Measurements from ENCODE around the gene ASTN2. TPM values are rescaled to one million over a fixed set of nuclear protein-coding genes. Genes with fewer than 3 reads are reported as not detected.

ASTN2 gene
- polyA plus RNA-seq, 4 donors = 3.0 to 15.2 (median 3.7) TPM

GRCh38 chr9:117188394-117188793 lies 226.5 kb downstream of the ASTN2 start:
- FAIRE-seq = no peak
- Histone ChIP-seq H3K27ac (ENCODE audit: low read depth in 1 of 3, low read length in 2 of 3) (no peak overlapping the region), H3K4me1 (ENCODE audit: control insufficient read depth in 3 of 3, insufficient read depth in 2 of 3, low read depth in 1 of 3, low read length in 2 of 3) (no peaks in the 10 kb centered on the region), H3K36me3 (ENCODE audit: control insufficient read depth in 3 of 3, insufficient read depth in 2 of 3, low read depth in 1 of 3, low read length in 3 of 3) (no peaks in the 10 kb centered on the region), H3K9me3 (ENCODE audit: control insufficient read depth in 2 of 2, insufficient read depth in 1 of 2, low read depth in 1 of 2, low read length in 1 of 2) (no peaks in the 10 kb centered on the region), H3K27me3 (ENCODE audit: control insufficient read depth in 3 of 3, insufficient read depth in 3 of 3, low read length in 3 of 3) (no peaks in the 10 kb centered on the region), H3K4me3 (ENCODE audit: low read depth in 1 of 3, low read length in 3 of 3) (no peak overlapping the region)
- WGBS, 3 donors = 66 to 74% (median 70%) methylated on average over 3 of the region's 3 CpGs
- DNase-seq = no peak

GRCh38 chr9:117187498-117187897 lies 227.4 kb downstream of the ASTN2 start:
- no peaks in the 10 kb centered on the region for H3K27me3 ChIP-seq (ENCODE audit: control insufficient read depth in 3 of 3, insufficient read depth in 3 of 3, low read length in 3 of 3)
- no peaks in the 10 kb centered on the region for H3K36me3 ChIP-seq (ENCODE audit: control insufficient read depth in 3 of 3, insufficient read depth in 2 of 3, low read depth in 1 of 3, low read length in 3 of 3)
- H3K9me3 ChIP-seq (ENCODE audit: control insufficient read depth in 2 of 2, insufficient read depth in 1 of 2, low read depth in 1 of 2, low read length in 1 of 2) = no peaks in the 10 kb centered on the region
- no peaks in the 10 kb centered on the region for H3K4me1 ChIP-seq (ENCODE audit: control insufficient read depth in 3 of 3, insufficient read depth in 2 of 3, low read depth in 1 of 3, low read length in 2 of 3)
- no peak overlapping the region for H3K27ac ChIP-seq (ENCODE audit: low read depth in 1 of 3, low read length in 2 of 3)
- FAIRE-seq = no peak
- no peak overlapping the region for H3K4me3 ChIP-seq (ENCODE audit: low read depth in 1 of 3, low read length in 3 of 3)
- no peak for DNase-seq
- WGBS, 3 donors = 36 to 79% (median 42%) methylated on average over 2 of the region's 2 CpGs

GRCh38 chr9:117184173-117184572 lies 230.7 kb downstream of the ASTN2 start:
- FAIRE-seq (no peak), DNase-seq (no peak)
- 69 to 80% (median 76%) methylated on average over 7 of the region's 7 CpGs for WGBS, 3 donors

GRCh38 chr9:117182046-117182445 lies 232.8 kb downstream of the ASTN2 start:
- 60 to 72% (median 67%) methylated on average over 2 of the region's 2 CpGs for WGBS, 3 donors
- Histone ChIP-seq H3K27me3 (ENCODE audit: control insufficient read depth in 3 of 3, insufficient read depth in 3 of 3, low read length in 3 of 3) (no peaks in the 10 kb centered on the region), H3K9me3 (ENCODE audit: control insufficient read depth in 2 of 2, insufficient read depth in 1 of 2, low read depth in 1 of 2, low read length in 1 of 2) (no peaks in the 10 kb centered on the region), H3K27ac (ENCODE audit: low read depth in 1 of 3, low read length in 2 of 3) (no peak overlapping the region), H3K4me3 (ENCODE audit: low read depth in 1 of 3, low read length in 3 of 3) (no peak overlapping the region), H3K4me1 (ENCODE audit: control insufficient read depth in 3 of 3, insufficient read depth in 2 of 3, low read depth in 1 of 3, low read length in 2 of 3) (no peaks in the 10 kb centered on the region), H3K36me3 (ENCODE audit: control insufficient read depth in 3 of 3, insufficient read depth in 2 of 3, low read depth in 1 of 3, low read length in 3 of 3) (no peaks in the 10 kb centered on the region)
- FAIRE-seq = no peak
- no peak for DNase-seq

More at GRCh38 chr9:117184173-117184572, 230.7 kb downstream of the ASTN2 start:
- Histone ChIP-seq H3K9me3 (ENCODE audit: control insufficient read depth in 2 of 2, insufficient read depth in 1 of 2, low read depth in 1 of 2, low read length in 1 of 2) (no peaks in the 10 kb centered on the region), H3K4me3 (ENCODE audit: low read depth in 1 of 3, low read length in 3 of 3) (no peak overlapping the region), H3K4me1 (ENCODE audit: control insufficient read depth in 3 of 3, insufficient read depth in 2 of 3, low read depth in 1 of 3, low read length in 2 of 3) (no peaks in the 10 kb centered on the region), H3K27me3 (ENCODE audit: control insufficient read depth in 3 of 3, insufficient read depth in 3 of 3, low read length in 3 of 3) (no peaks in the 10 kb centered on the region), H3K27ac (ENCODE audit: low read depth in 1 of 3, low read length in 2 of 3) (no peak overlapping the region), H3K36me3 (ENCODE audit: control insufficient read depth in 3 of 3, insufficient read depth in 2 of 3, low read depth in 1 of 3, low read length in 3 of 3) (no peaks in the 10 kb centered on the region)

GRCh38 chr9:117180896-117181445 lies 233.9 kb downstream of the ASTN2 start:
- WGBS, 3 donors = 91 to 92% (median 92%) methylated on average over 2 of the region's 2 CpGs
- no peaks in the 10 kb centered on the region for H3K9me3 ChIP-seq (ENCODE audit: control insufficient read depth in 2 of 2, insufficient read depth in 1 of 2, low read depth in 1 of 2, low read length in 1 of 2)
- H3K27ac ChIP-seq (ENCODE audit: low read depth in 1 of 3, low read length in 2 of 3) = no peak overlapping the region
- H3K4me1 ChIP-seq (ENCODE audit: control insufficient read depth in 3 of 3, insufficient read depth in 2 of 3, low read depth in 1 of 3, low read length in 2 of 3) = no peaks in the 10 kb centered on the region
- no peak for DNase-seq
- H3K36me3 ChIP-seq (ENCODE audit: control insufficient read depth in 3 of 3, insufficient read depth in 2 of 3, low read depth in 1 of 3, low read length in 3 of 3) = no peaks in the 10 kb centered on the region
- no peak overlapping the region for H3K4me3 ChIP-seq (ENCODE audit: low read depth in 1 of 3, low read length in 3 of 3)
- no peaks in the 10 kb centered on the region for H3K27me3 ChIP-seq (ENCODE audit: control insufficient read depth in 3 of 3, insufficient read depth in 3 of 3, low read length in 3 of 3)
- FAIRE-seq = no peak

- Histone ChIP-seq H3K27me3 (ENCODE audit: control insufficient read depth in 3 of 3, insufficient read depth in 3 of 3, low read length in 3 of 3) (no peaks in the 10 kb centered on the region), H3K27ac (ENCODE audit: low read depth in 1 of 3, low read length in 2 of 3) (no peak overlapping the region), H3K36me3 (ENCODE audit: control insufficient read depth in 3 of 3, insufficient read depth in 2 of 3, low read depth in 1 of 3, low read length in 3 of 3) (no peaks in the 10 kb centered on the region), H3K4me3 (ENCODE audit: low read depth in 1 of 3, low read length in 3 of 3) (no peak overlapping the region), H3K9me3 (ENCODE audit: control insufficient read depth in 2 of 2, insufficient read depth in 1 of 2, low read depth in 1 of 2, low read length in 1 of 2) (no peaks in the 10 kb centered on the region), H3K4me1 (ENCODE audit: control insufficient read depth in 3 of 3, insufficient read depth in 2 of 3, low read depth in 1 of 3, low read length in 2 of 3) (no peaks in the 10 kb centered on the region)
- no peak for DNase-seq
- FAIRE-seq = no peak
- 66 to 76% (median 76%) methylated on average over 5 of the region's 5 CpGs for WGBS, 3 donors
Measured at GRCh38 chr9:117178596-117179375, 236.1 kb downstream of the ASTN2 start.

- DNase-seq (no peak), FAIRE-seq (no peak)
- Histone ChIP-seq H3K4me3 (ENCODE audit: low read depth in 1 of 3, low read length in 3 of 3) (no peak overlapping the region), H3K9me3 (ENCODE audit: control insufficient read depth in 2 of 2, insufficient read depth in 1 of 2, low read depth in 1 of 2, low read length in 1 of 2) (no peaks in the 10 kb centered on the region), H3K27me3 (ENCODE audit: control insufficient read depth in 3 of 3, insufficient read depth in 3 of 3, low read length in 3 of 3) (no peaks in the 10 kb centered on the region), H3K27ac (ENCODE audit: low read depth in 1 of 3, low read length in 2 of 3) (no peak overlapping the region), H3K4me1 (ENCODE audit: control insufficient read depth in 3 of 3, insufficient read depth in 2 of 3, low read depth in 1 of 3, low read length in 2 of 3) (no peaks in the 10 kb centered on the region), H3K36me3 (ENCODE audit: control insufficient read depth in 3 of 3, insufficient read depth in 2 of 3, low read depth in 1 of 3, low read length in 3 of 3) (no peaks in the 10 kb centered on the region)
- WGBS, 3 donors = 72 to 94% (median 88%) methylated on average over 2 of the region's 2 CpGs
Measured at GRCh38 chr9:117170567-117170966, 244.3 kb downstream of the ASTN2 start.

GRCh38 chr9:117169089-117169621 lies 245.7 kb downstream of the ASTN2 start:
- Histone ChIP-seq H3K9me3 (ENCODE audit: control insufficient read depth in 2 of 2, insufficient read depth in 1 of 2, low read depth in 1 of 2, low read length in 1 of 2) (no peaks in the 10 kb centered on the region), H3K27me3 (ENCODE audit: control insufficient read depth in 3 of 3, insufficient read depth in 3 of 3, low read length in 3 of 3) (no peaks in the 10 kb centered on the region), H3K36me3 (ENCODE audit: control insufficient read depth in 3 of 3, insufficient read depth in 2 of 3, low read depth in 1 of 3, low read length in 3 of 3) (no peaks in the 10 kb centered on the region), H3K4me1 (ENCODE audit: control insufficient read depth in 3 of 3, insufficient read depth in 2 of 3, low read depth in 1 of 3, low read length in 2 of 3) (no peaks in the 10 kb centered on the region), H3K4me3 (ENCODE audit: low read depth in 1 of 3, low read length in 3 of 3) (no peak overlapping the region), H3K27ac (ENCODE audit: low read depth in 1 of 3, low read length in 2 of 3) (no peak overlapping the region)
- no peak for FAIRE-seq
- WGBS, 3 donors = 23 to 55% (median 54%) methylated on average over 4 of the region's 4 CpGs
- no peak for DNase-seq
